Karpas-422 (cell line): ENCODE measurements around the gene ZFP91. TPM values are rescaled to one million over a fixed set of nuclear protein-coding genes. Genes with fewer than 3 reads are reported as not detected.
A peak's percentile ranks its signal among the peaks of the same experiment; 100 is the strongest.

Experiments
- DNase-seq: peaks from one replicate; pipeline ENCODE4 v3.0.0-alpha.2; 2015
- H2AFZ ChIP-seq: fragments of 200-600 bp; sonication (generic); 2 replicates; pipeline ENCODE4 v1.6.1; 2014; ENCODE audit warnings: antibody characterized with exemption, low read length, mixed read lengths
- H3K27ac ChIP-seq: fragments of 200-600 bp; sonication (generic); 2 replicates; pipeline ENCODE4 v1.5.1; 2014; ENCODE audit warnings: mild to moderate bottlenecking, low read length, moderate library complexity
- H3K27me3 ChIP-seq: fragments of 200-600 bp; sonication (generic); 2 replicates; pipeline ENCODE4 v1.6.1; 2014; ENCODE audit warnings: low read length, mixed read lengths
- H3K36me3 ChIP-seq: fragments of 200-600 bp; sonication (generic); 2 replicates; pipeline ENCODE4 v1.6.1; 2014; ENCODE audit warnings: low read length, mixed read lengths; ENCODE audit not compliant: insufficient read depth
- H3K4me1 ChIP-seq: fragments of 200-600 bp; sonication (generic); 2 replicates; pipeline ENCODE4 v1.6.1; 2014; ENCODE audit warnings: mild to moderate bottlenecking, low read length, mixed read lengths
- H3K4me2 ChIP-seq: fragments of 200-600 bp; sonication (generic); 2 replicates; pipeline ENCODE4 v1.6.1; 2014; ENCODE audit warnings: low read length, low read depth, mild to moderate bottlenecking; ENCODE audit not compliant: poor library complexity, severe bottlenecking
- H3K4me3 ChIP-seq: fragments of 200-600 bp; sonication (generic); 2 replicates; pipeline ENCODE4 v1.5.1; 2014; ENCODE audit warnings: mild to moderate bottlenecking, antibody characterized with exemption, low read length, mixed read lengths
- H3K79me2 ChIP-seq: fragments of 200-600 bp; sonication (generic); 2 replicates; pipeline ENCODE4 v1.6.1; 2014; ENCODE audit warnings: mild to moderate bottlenecking, low read length, mixed read lengths
- H3K9ac ChIP-seq: fragments of 200-600 bp; sonication (generic); 2 replicates; pipeline ENCODE4 v1.6.0; 2014; ENCODE audit warnings: low read length
- H3K9me2 ChIP-seq: fragments of 200-600 bp; sonication (generic), shearing (Covaris generic); replicated peaks from 2 replicates; pipeline ENCODE4 v1.6.0; 2014; ENCODE audit warnings: mild to moderate bottlenecking, low read length, moderate library complexity; ENCODE audit not compliant: insufficient read depth
- H3K9me3 ChIP-seq: fragments of 300-700, 200-600 bp; sonication (generic); 2 replicates; pipeline ENCODE4 v1.6.1; 2014; ENCODE audit warnings: low read length, mixed read lengths
- H4K20me1 ChIP-seq: fragments of 200-600 bp; sonication (generic); 2 replicates; pipeline ENCODE4 v1.6.1; 2014; ENCODE audit warnings: mild to moderate bottlenecking, antibody characterized with exemption, low read length, low read depth; ENCODE audit not compliant: insufficient read depth
- total RNA-seq: library from RNA; depleted of rRNA; stranded (reverse); fragments of >200 nt; shearing (Covaris generic); gene quantifications from 2 replicates; pipeline ENCODE4 v1.2.3, GENCODE V29; 2014; ENCODE audit warnings: low replicate concordance

Gene ZFP91
- total RNA-seq, 1 experiment from 2014 or later: 49.4 TPM

- Histone ChIP-seq H3K4me3 (peak overlapping the region; percentile 85), H3K4me1 (peaks cover 59% of the 10 kb centered on the region), H3K27me3 (no peaks in the 10 kb centered on the region), H3K79me2 (peaks cover 82% of the 10 kb centered on the region), H3K4me2 (peak overlapping the region; percentile 89), H3K36me3 (peaks cover 12% of the 10 kb centered on the region; the same call in 1 of the 2 replicates), H3K9ac (peak overlapping the region; percentile 98), H3K9me3 (no peaks in the 10 kb centered on the region), H3K9me2 (no peaks in the 10 kb centered on the region), H2AFZ (peak overlapping the region; percentile 80; the same call in 1 of the 2 replicates), H4K20me1 (no peaks in the 10 kb centered on the region), H3K27ac (peak overlapping the region; percentile 97)
- DNase-seq: peak; percentile 54
Observed at GRCh38 chr11:58576887-58577471, 1.9 kb upstream of the ZFP91 start.

GRCh38 chr11:58577555-58578135, 1.2 kb upstream of the ZFP91 start:
- peaks cover 82% of the 10 kb centered on the region for H3K79me2 ChIP-seq
- no peaks in the 10 kb centered on the region for H4K20me1 ChIP-seq

GRCh38 chr11:58578136-58578634, 678 bp upstream of the ZFP91 start:
- no peaks in the 10 kb centered on the region for H3K9me3 ChIP-seq
- H3K4me2 ChIP-seq: peak overlapping the region; percentile 89
- H3K27me3 ChIP-seq: no peaks in the 10 kb centered on the region
- no peaks in the 10 kb centered on the region for H4K20me1 ChIP-seq
- H3K9ac ChIP-seq: peak overlapping the region; percentile 98
- H3K4me3 ChIP-seq: peak overlapping the region; percentile 85
- H3K4me1 ChIP-seq: peaks cover 61% of the 10 kb centered on the region
- H3K27ac ChIP-seq: peak overlapping the region; percentile 97
- DNase-seq: peak; percentile 99
- peaks cover 9% of the 10 kb centered on the region; the same call in 1 of the 2 replicates for H3K36me3 ChIP-seq
- no peak overlapping the region; the same call in 1 of the 2 replicates for H2AFZ ChIP-seq
- H3K79me2 ChIP-seq: peaks cover 82% of the 10 kb centered on the region
- no peaks in the 10 kb centered on the region for H3K9me2 ChIP-seq

More at GRCh38 chr11:58577555-58578135, 1.2 kb upstream of the ZFP91 start:
- H3K27me3 ChIP-seq: no peaks in the 10 kb centered on the region
- peak overlapping the region; percentile 89 for H3K4me2 ChIP-seq
- H3K4me1 ChIP-seq: peaks cover 61% of the 10 kb centered on the region
- H3K36me3 ChIP-seq: peaks cover 9% of the 10 kb centered on the region; the same call in 1 of the 2 replicates
- H3K4me3 ChIP-seq: peak overlapping the region; percentile 85
- DNase-seq: peak; percentile 76
- H3K9me3 ChIP-seq: no peaks in the 10 kb centered on the region
- peak overlapping the region; percentile 97 for H3K27ac ChIP-seq
- H2AFZ ChIP-seq: peak overlapping the region; percentile 80; the same call in 1 of the 2 replicates
- peak overlapping the region; percentile 98 for H3K9ac ChIP-seq
- no peaks in the 10 kb centered on the region for H3K9me2 ChIP-seq

- H3K4me1 ChIP-seq: peaks cover 58% of the 10 kb centered on the region
- H2AFZ ChIP-seq: no peak overlapping the region
- peak overlapping the region; percentile 89 for H3K27ac ChIP-seq
- H3K9ac ChIP-seq: peak overlapping the region; percentile 94
- peaks cover 82% of the 10 kb centered on the region for H3K79me2 ChIP-seq
- H3K9me3 ChIP-seq: no peaks in the 10 kb centered on the region
- no peaks in the 10 kb centered on the region for H3K9me2 ChIP-seq
- peak overlapping the region; percentile 81 for H3K4me3 ChIP-seq
- peaks cover 14% of the 10 kb centered on the region; the same call in 1 of the 2 replicates for H3K36me3 ChIP-seq
- H4K20me1 ChIP-seq: no peaks in the 10 kb centered on the region
- peak; percentile 96 for DNase-seq
- H3K4me2 ChIP-seq: peak overlapping the region; percentile 95
- H3K27me3 ChIP-seq: no peaks in the 10 kb centered on the region
Observed at GRCh38 chr11:58579192-58580129, 598 bp downstream of the ZFP91 start.

- H3K9ac ChIP-seq: peak overlapping the region; percentile 94
- no peaks in the 10 kb centered on the region for H3K9me2 ChIP-seq
- H3K4me2 ChIP-seq: peak overlapping the region; percentile 95
- peaks cover 59% of the 10 kb centered on the region for H3K4me1 ChIP-seq
- peaks cover 82% of the 10 kb centered on the region for H3K79me2 ChIP-seq
- no peak overlapping the region for H2AFZ ChIP-seq
- H4K20me1 ChIP-seq: no peaks in the 10 kb centered on the region
- peak overlapping the region; percentile 81 for H3K4me3 ChIP-seq
- H3K27me3 ChIP-seq: no peaks in the 10 kb centered on the region
- H3K27ac ChIP-seq: peak overlapping the region; percentile 89
- H3K36me3 ChIP-seq: peaks cover 23% of the 10 kb centered on the region
- no peak for DNase-seq
- H3K9me3 ChIP-seq: no peaks in the 10 kb centered on the region
Observed at GRCh38 chr11:58580311-58580710, 1.4 kb downstream of the ZFP91 start.

DNA sequence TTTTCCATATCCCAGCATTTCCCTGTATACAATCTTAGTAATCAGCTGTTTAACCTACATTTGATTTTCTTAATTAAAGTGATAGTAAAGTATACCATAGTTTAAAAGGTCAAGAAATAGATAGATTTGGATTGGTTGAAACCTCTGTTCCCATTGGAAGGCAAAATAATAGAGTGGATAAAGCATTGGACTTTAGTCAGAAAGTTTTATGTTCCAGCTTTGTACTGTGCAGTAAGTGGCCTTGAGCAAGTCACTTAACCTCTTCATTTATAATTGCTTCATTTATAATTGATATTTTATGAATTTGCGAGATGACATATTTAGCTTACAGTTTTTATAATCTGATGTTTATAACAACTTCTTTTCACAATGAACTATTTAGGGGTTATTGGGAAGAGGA, 3.6 kb downstream of the ZFP91 start:
- no peaks in the 10 kb centered on the region for H4K20me1 ChIP-seq
- H3K4me1 ChIP-seq: peaks cover 55% of the 10 kb centered on the region
- no peaks in the 10 kb centered on the region for H3K27me3 ChIP-seq
- H3K9me3 ChIP-seq: no peaks in the 10 kb centered on the region
- H3K4me3 ChIP-seq: no peak overlapping the region
- no peak overlapping the region for H3K27ac ChIP-seq
- H3K36me3 ChIP-seq: peaks cover 43% of the 10 kb centered on the region
- peaks cover 83% of the 10 kb centered on the region for H3K79me2 ChIP-seq
- no peak overlapping the region for H2AFZ ChIP-seq
- no peaks in the 10 kb centered on the region for H3K9me2 ChIP-seq
- peak overlapping the region; percentile 95 for H3K4me2 ChIP-seq
- no peak for DNase-seq
- H3K9ac ChIP-seq: no peak overlapping the region

DNA sequence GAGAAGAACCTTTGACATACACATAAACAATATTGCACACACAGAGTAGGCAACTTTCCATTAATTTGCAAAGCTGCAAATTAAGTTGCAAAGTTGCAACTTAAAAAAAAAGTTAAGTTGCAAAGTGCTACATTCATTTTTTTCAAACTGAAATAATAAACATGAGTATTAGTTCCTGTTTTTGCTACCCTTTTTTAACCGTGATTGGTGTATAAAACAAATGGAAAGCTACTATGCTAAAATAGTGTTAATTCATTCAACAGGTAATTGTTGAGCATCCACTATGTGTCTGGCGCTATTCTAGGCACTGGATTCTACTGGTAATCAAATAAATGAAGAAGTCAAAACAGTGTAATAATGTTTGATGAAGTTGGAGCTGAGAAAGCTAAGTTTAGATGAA, 8.1 kb downstream of the ZFP91 start:
- Histone ChIP-seq H4K20me1 (no peaks in the 10 kb centered on the region), H3K4me2 (no peak overlapping the region), H3K9ac (no peak overlapping the region), H3K79me2 (peaks cover 100% of the 10 kb centered on the region), H3K9me3 (no peaks in the 10 kb centered on the region), H3K9me2 (no peaks in the 10 kb centered on the region), H3K4me3 (no peak overlapping the region), H3K36me3 (peaks cover 50% of the 10 kb centered on the region), H3K27me3 (no peaks in the 10 kb centered on the region), H3K4me1 (peaks cover 37% of the 10 kb centered on the region), H3K27ac (no peak overlapping the region), H2AFZ (no peak overlapping the region)
- no peak for DNase-seq
